ENCODE measurements around the gene DRG1. TPM values are rescaled to one million over a fixed set of nuclear protein-coding genes. Genes with fewer than 3 reads are reported as not detected.

Gene DRG1
- total and polyA plus RNA-seq, 2 of the 4 experiments (the other 2 are of a cell fraction) = 54.8 to 141 TPM

GRCh38 chr22:31441652-31442051 is 42.2 kb downstream of the DRG1 start:
- Histone ChIP-seq H3K9me3 (ENCODE audit: control insufficient read depth, insufficient read depth, low read length) (no peaks in the 10 kb centered on the region), H3K4me1 (ENCODE audit: control insufficient read depth, insufficient read depth, low read length) (no peaks in the 10 kb centered on the region), H3K27me3 (ENCODE audit: control insufficient read depth, insufficient read depth, low read length) (no peaks in the 10 kb centered on the region), H2AFZ (replicated peaks; ENCODE audit: low read length, poor library complexity) (no peak overlapping the region), H2AK5ac (ENCODE audit: low read depth, low read length) (no peak overlapping the region), H2BK120ac (ENCODE audit: low read depth, low read length) (no peak overlapping the region), H2BK15ac (ENCODE audit: low read depth, low read length) (no peak overlapping the region), H2AK9ac (replicated peaks; ENCODE audit: low read depth, low read length, poor library complexity) (no peak overlapping the region), H4K5ac (ENCODE audit: low read depth, low read length) (no peak overlapping the region), H3K27ac (ENCODE audit: insufficient read depth, low read length) (no peak overlapping the region), H3K4me3 (ENCODE audit: insufficient read depth, low read depth, low read length) (no peak overlapping the region), H3K18ac (ENCODE audit: low read depth, low read length) (no peak overlapping the region), H3K4me2 (ENCODE audit: low read depth, low read length) (no peak overlapping the region), H3K9ac (ENCODE audit: low read depth, low read length) (no peak overlapping the region), H3K9me1 (ENCODE audit: insufficient read depth, low read length) (no peaks in the 10 kb centered on the region), H3K4ac (ENCODE audit: low read depth, low read length) (no peak overlapping the region), H4K20me1 (ENCODE audit: insufficient read depth, low read length) (no peaks in the 10 kb centered on the region; the same call in 1 of the 2 replicates), H4K8ac (ENCODE audit: low read depth in 2 of 2, low read length in 2 of 2) (no peak overlapping the region), H3K14ac (replicated peaks; ENCODE audit: low read depth, low read length) (no peak overlapping the region), H3K79me1 (ENCODE audit: low read depth in 1 of 2, low read length in 2 of 2) (peaks cover 16 to 20% of the 10 kb centered on the region in 2 experiments), H3K36me3 (ENCODE audit: control insufficient read depth, insufficient read depth, low read length) (peaks cover 59% of the 10 kb centered on the region), H4K91ac (ENCODE audit: insufficient read depth, low read depth, low read length) (no peak overlapping the region), H2BK20ac (ENCODE audit: low read depth, low read length) (no peak overlapping the region), H3K23ac (ENCODE audit: low read depth, low read length) (no peak overlapping the region), H2BK5ac (ENCODE audit: low read depth, low read length, poor library complexity, severe bottlenecking) (no peak overlapping the region), H3K56ac (ENCODE audit: extremely low read depth, insufficient read depth, low read length) (no peak overlapping the region)
- WGBS, 2 experiments (ENCODE audit: extremely low coverage in 2 of 2, insufficient read length in 1 of 2) = no CpG with 5 or more reads among the region's 5 CpGs
- no TSS peak for BruUV-seq (replicated peaks)
- no peak for TF ChIP-seq CHD1 (IDR thresholded peaks at IDR 0.05; ENCODE audit: low read depth, low read length)
- no peak for TF ChIP-seq MAFK (IDR thresholded peaks at IDR 0.05; ENCODE audit: low read depth, low read length)
- TF ChIP-seq MXI1 (IDR thresholded peaks at IDR 0.05; ENCODE audit: borderline replicate concordance, low read depth, low read length) = no peak
- no peak for TF ChIP-seq POLR2A (IDR thresholded peaks at IDR 0.05; ENCODE audit: low read depth, low read length)
- TF ChIP-seq, protein P1, sequence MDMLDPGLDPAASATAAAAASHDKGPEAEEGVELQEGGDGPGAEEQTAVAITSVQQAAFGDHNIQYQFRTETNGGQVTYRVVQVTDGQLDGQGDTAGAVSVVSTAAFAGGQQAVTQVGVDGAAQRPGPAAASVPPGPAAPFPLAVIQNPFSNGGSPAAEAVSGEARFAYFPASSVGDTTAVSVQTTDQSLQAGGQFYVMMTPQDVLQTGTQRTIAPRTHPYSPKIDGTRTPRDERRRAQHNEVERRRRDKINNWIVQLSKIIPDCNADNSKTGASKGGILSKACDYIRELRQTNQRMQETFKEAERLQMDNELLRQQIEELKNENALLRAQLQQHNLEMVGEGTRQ (IDR thresholded peaks at IDR 0.05; ENCODE audit: low read depth, low read length) = no peak
- TF ChIP-seq RCOR1 (IDR thresholded peaks at IDR 0.05; ENCODE audit: insufficient replicate concordance, low read length) = no peak
- no peak for TF ChIP-seq BHLHE40 (IDR thresholded peaks at IDR 0.05; ENCODE audit: low read depth, low read length)
- in situ Hi-C loops (cut with MboI; ENCODE audit: low sequenced_read_pairs) = no loop called here
- intact Hi-C loops (cut with micrococcal nuclease) = no loop called here
- ATAC-seq (ENCODE audit: low read depth) (no peak), DNase-seq (no peak)
- dilution Hi-C loops (cut with HindIII; ENCODE audit: low sequenced_read_pairs, unreplicated experiment) = no loop called here
- ChIA-PET POLR2A (ENCODE audit: unreplicated experiment) (no interaction called here), CTCF (no interaction called here)
